ENCODE measurements around the gene FERMT3. TPM values are rescaled to one million over a fixed set of nuclear protein-coding genes. Genes with fewer than 3 reads are reported as not detected.

FERMT3 gene
- total and polyA plus RNA-seq, 2 of the 13 experiments (the other 11 are each of a cell fraction or from before 2014, with no cell fraction given): 0.29 TPM; not detected in 1

DNA sequence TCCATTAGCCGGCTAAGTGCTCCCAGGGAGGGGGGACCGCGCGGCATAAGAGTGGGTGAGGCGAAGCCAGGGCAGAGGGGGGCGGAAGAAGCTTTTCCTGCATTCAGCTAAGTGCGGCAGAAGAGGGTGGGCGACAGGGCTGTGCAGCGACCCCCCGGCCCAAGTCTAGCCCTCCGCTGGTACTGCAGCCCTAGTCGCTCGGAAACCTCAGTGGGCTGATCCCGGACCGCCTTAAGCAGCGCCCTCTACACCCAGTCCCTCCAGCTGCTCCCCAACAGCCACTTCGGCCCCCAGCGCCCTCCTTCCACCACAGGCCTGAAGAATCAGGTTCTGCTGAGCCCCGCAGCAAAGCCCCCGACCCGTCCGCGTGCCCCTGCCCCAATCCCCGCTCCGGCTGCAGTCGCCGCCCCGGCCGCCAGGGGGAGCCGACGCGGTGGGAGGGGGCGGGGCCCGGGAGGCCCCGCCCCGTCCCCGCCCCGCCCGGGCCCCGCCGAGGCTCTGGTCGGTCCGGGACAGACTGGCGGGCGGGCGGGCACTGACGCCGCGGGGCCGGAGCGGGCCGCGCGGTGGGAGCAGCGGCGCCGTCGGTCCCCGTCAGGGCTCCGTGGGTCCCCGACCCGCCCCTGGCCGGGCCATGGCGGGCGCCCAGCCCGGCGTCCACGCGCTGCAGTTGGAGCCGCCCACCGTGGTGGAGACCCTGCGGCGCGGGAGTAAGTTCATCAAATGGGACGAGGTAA, 44.7 kb downstream of the FERMT3 start, which contains the start of gene PLCB3 (continued):
- no peak for TF ChIP-seq ZBTB25 (CRISPR knock-in tag; IDR thresholded peaks at IDR 0.05)
- no peak for TF ChIP-seq HNF4G (IDR thresholded peaks at IDR 0.05; ENCODE audit: borderline replicate concordance, low read depth, low read length)
- TF ChIP-seq HNF4G (CRISPR knock-in tag; IDR thresholded peaks at IDR 0.05; ENCODE audit: borderline replicate concordance, low read depth): no peak
- 0 out of 2 replicates have a peak, but pooled peaks have one; percentile 20 for TF ChIP-seq FLYWCH1 (CRISPR knock-in tag; IDR thresholded peaks at IDR 0.05)
- no peak for TF ChIP-seq ZNF839 (CRISPR knock-in tag; IDR thresholded peaks at IDR 0.05; ENCODE audit: borderline replicate concordance)
- TF ChIP-seq LRRFIP1 (CRISPR knock-in tag; conservative IDR thresholded peaks at IDR 0.05): no peak
- TF ChIP-seq, protein P1, sequence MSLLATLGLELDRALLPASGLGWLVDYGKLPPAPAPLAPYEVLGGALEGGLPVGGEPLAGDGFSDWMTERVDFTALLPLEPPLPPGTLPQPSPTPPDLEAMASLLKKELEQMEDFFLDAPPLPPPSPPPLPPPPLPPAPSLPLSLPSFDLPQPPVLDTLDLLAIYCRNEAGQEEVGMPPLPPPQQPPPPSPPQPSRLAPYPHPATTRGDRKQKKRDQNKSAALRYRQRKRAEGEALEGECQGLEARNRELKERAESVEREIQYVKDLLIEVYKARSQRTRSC (CRISPR knock-in tag; IDR thresholded peaks at IDR 0.05; ENCODE audit: low read depth): no peak
- peak; percentile 5 for TF ChIP-seq AGO1 (IDR thresholded peaks at IDR 0.05; ENCODE audit: low read depth, low read length, poor library complexity, severe bottlenecking)
- no peak for TF ChIP-seq ZNF564 (CRISPR knock-in tag; IDR thresholded peaks at IDR 0.05)
- TF ChIP-seq ZNF512B (CRISPR knock-in tag; IDR thresholded peaks at IDR 0.05; ENCODE audit: borderline replicate concordance): no peak
- TF ChIP-seq POLR2G (IDR thresholded peaks at IDR 0.05; ENCODE audit: low read depth, low read length): peak; percentile 63; the same call in 1 of the 2 replicates
- TF ChIP-seq SP5 (CRISPR knock-in tag; IDR thresholded peaks at IDR 0.05; ENCODE audit: borderline replicate concordance, low read depth): no peak
- TF ChIP-seq ZNF777 (CRISPR knock-in tag; IDR thresholded peaks at IDR 0.05): peak; percentile 56; the same call in 1 of the 2 replicates
- TF ChIP-seq RBM22 (optimal IDR thresholded peaks at IDR 0.05; ENCODE audit: low read length): no peak
- no peak; the same call in 1 of the 2 replicates for TF ChIP-seq ZNF563 (CRISPR knock-in tag; IDR thresholded peaks at IDR 0.05)
- TF ChIP-seq, protein P2, sequence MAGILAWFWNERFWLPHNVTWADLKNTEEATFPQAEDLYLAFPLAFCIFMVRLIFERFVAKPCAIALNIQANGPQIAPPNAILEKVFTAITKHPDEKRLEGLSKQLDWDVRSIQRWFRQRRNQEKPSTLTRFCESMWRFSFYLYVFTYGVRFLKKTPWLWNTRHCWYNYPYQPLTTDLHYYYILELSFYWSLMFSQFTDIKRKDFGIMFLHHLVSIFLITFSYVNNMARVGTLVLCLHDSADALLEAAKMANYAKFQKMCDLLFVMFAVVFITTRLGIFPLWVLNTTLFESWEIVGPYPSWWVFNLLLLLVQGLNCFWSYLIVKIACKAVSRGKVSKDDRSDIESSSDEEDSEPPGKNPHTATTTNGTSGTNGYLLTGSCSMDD (CRISPR knock-in tag; IDR thresholded peaks at IDR 0.05): no peak
- 0 out of 2 replicates have a peak, but pooled peaks have one; percentile 4 for TF ChIP-seq ZNF331 (CRISPR knock-in tag; IDR thresholded peaks at IDR 0.05)
- TF ChIP-seq SIN3A (IDR thresholded peaks at IDR 0.05; ENCODE audit: borderline replicate concordance, low read depth, low read length): peak; percentile 19; the same call in 1 of the 2 replicates
- no peak for TF ChIP-seq CBX2 (IDR thresholded peaks at IDR 0.05; ENCODE audit: low read depth, low read length)
- TF ChIP-seq CBX2 (CRISPR knock-in tag; IDR thresholded peaks at IDR 0.05; ENCODE audit: low read depth): no peak
- no peak for TF ChIP-seq MED13 (CRISPR knock-in tag; IDR thresholded peaks at IDR 0.05)
